Measurements from ENCODE around the gene PIK3CG. TPM values are rescaled to one million over a fixed set of nuclear protein-coding genes. Genes with fewer than 3 reads are reported as not detected.

PIK3CG gene
- total RNA-seq, 1 experiment from 2014 or later = 0.05 TPM

DNA sequence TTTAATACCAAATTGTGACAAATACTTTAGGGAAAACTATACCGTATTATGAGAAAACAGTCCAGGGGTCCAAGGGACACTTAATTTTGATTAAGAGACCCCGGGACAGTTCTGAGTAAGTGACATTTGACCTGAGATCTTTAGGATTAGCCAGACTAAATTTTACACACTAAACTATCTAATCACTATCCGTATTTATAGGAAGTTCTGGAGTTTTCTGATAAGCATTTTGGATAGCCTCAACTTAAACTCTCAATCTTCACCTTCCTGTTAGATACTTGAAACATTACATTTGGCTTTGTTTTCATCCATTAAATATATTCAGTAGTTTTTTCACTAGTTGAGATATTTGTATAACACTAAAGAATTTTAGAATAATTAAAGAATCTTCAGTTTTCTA is 5.4 kb downstream of the PIK3CG start (continued):
- TF ChIP-seq TCF7L2 (IDR thresholded peaks at IDR 0.05; ENCODE audit: borderline replicate concordance, extremely low read depth, insufficient read depth, insufficient read length) (no peak), ZNF274 (IDR thresholded peaks at IDR 0.05; ENCODE audit: low read depth, low read length) (no peak), EZH2phosphoT487 (IDR thresholded peaks at IDR 0.05; ENCODE audit: borderline replicate concordance) (no peak)

- DNase-seq (ENCODE audit: low read depth, low spot score) = no peak
- no peak for ATAC-seq
- ChIA-PET CTCF (interaction anchor here (0.5 kb wide), 1 partner anchor 328 kb away, joined by 3 read pairs; no protein-coding TSS in a partner anchor), POLR2A (no interaction called here), RAD21 (ENCODE audit: low non-redundant PET in 1 of 2, low total read pairs in 2 of 2, uncharacterized antibody in 2 of 2, unreplicated experiment in 2 of 2) (no interaction called here)
- Histone ChIP-seq H3K27me3 (ENCODE audit: insufficient read depth, low read length) (no peaks in the 10 kb centered on the region), H3K4me3 (replicated peaks in 1 of 2; ENCODE audit: low read depth in 1 of 2, low read length in 2 of 2) (no peak overlapping the region), H3K9me2 (ENCODE audit: insufficient read depth) (no peaks in the 10 kb centered on the region), H3K36me3 (ENCODE audit: control insufficient read depth in 1 of 2, insufficient read depth in 2 of 2, low read length in 2 of 2) (no peaks in the 10 kb centered on the region), H3K27ac (ENCODE audit: low read depth, low read length) (no peak overlapping the region), H3K9ac (ENCODE audit: low read length) (no peak overlapping the region), H2AFZ (ENCODE audit: low read depth, low read length, poor library complexity, severe bottlenecking) (peak overlapping the region; percentile 57), H3K4me1 (ENCODE audit: control insufficient read depth in 1 of 2, insufficient read depth in 2 of 2, low read length in 2 of 2) (no peaks in the 10 kb centered on the region), H3K79me2 (ENCODE audit: insufficient read depth, low read length) (no peaks in the 10 kb centered on the region), H3K4me2 (ENCODE audit: low read length) (no peak overlapping the region), H4K20me1 (ENCODE audit: insufficient read depth) (no peaks in the 10 kb centered on the region), H3K9me3 (ENCODE audit: control insufficient read depth in 1 of 2, insufficient read depth in 1 of 2, low read depth in 1 of 2, low read length in 2 of 2) (no peaks in the 10 kb centered on the region)
- intact Hi-C loops (cut with micrococcal nuclease) = no loop called here
- TF ChIP-seq ZNF274 (IDR thresholded peaks at IDR 0.05; ENCODE audit: low read depth, low read length) (no peak), SRF (IDR thresholded peaks at IDR 0.05; ENCODE audit: low read depth) (no peak), TCF7L2 (IDR thresholded peaks at IDR 0.05; ENCODE audit: borderline replicate concordance, extremely low read depth, insufficient read depth, insufficient read length) (no peak), YY1 (IDR thresholded peaks at IDR 0.05; ENCODE audit: extremely low read depth, insufficient replicate concordance, low read depth, low read length) (no peak), POLR2A (IDR thresholded peaks at IDR 0.05; ENCODE audit: borderline replicate concordance, extremely low read depth, insufficient read depth, insufficient read length) (no peak), EZH2 (IDR thresholded peaks at IDR 0.05) (no peak), ELF1 (IDR thresholded peaks at IDR 0.05; ENCODE audit: borderline replicate concordance, low read depth) (no peak), CBX3 (IDR thresholded peaks at IDR 0.05; ENCODE audit: low read depth) (no peak), SP1 (IDR thresholded peaks at IDR 0.05; ENCODE audit: low read depth) (no peak)
- TF ChIP-seq, protein P1, sequence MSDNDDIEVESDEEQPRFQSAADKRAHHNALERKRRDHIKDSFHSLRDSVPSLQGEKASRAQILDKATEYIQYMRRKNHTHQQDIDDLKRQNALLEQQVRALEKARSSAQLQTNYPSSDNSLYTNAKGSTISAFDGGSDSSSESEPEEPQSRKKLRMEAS (IDR thresholded peaks at IDR 0.05) = no peak
- TF ChIP-seq, protein P2, sequence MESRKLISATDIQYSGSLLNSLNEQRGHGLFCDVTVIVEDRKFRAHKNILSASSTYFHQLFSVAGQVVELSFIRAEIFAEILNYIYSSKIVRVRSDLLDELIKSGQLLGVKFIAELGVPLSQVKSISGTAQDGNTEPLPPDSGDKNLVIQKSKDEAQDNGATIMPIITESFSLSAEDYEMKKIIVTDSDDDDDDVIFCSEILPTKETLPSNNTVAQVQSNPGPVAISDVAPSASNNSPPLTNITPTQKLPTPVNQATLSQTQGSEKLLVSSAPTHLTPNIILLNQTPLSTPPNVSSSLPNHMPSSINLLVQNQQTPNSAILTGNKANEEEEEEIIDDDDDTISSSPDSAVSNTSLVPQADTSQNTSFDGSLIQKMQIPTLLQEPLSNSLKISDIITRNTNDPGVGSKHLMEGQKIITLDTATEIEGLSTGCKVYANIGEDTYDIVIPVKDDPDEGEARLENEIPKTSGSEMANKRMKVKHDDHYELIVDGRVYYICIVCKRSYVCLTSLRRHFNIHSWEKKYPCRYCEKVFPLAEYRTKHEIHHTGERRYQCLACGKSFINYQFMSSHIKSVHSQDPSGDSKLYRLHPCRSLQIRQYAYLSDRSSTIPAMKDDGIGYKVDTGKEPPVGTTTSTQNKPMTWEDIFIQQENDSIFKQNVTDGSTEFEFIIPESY (IDR thresholded peaks at IDR 0.05; ENCODE audit: extremely low read depth, insufficient replicate concordance, low read length) = no peak
- TF ChIP-seq, protein P3, sequence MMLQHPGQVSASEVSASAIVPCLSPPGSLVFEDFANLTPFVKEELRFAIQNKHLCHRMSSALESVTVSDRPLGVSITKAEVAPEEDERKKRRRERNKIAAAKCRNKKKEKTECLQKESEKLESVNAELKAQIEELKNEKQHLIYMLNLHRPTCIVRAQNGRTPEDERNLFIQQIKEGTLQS (IDR thresholded peaks at IDR 0.05) = no peak
- BruUV-seq (replicated peaks) = no TSS peak
These were observed 5.9 kb downstream of the PIK3CG start for GRCh38 chr7:106870983-106871410.

Measured in HCT116 (cell line).